CD4-positive, alpha-beta T cell (primary cell): ENCODE measurements around the gene FNDC3A. TPM values are rescaled to one million over a fixed set of nuclear protein-coding genes. Genes with fewer than 3 reads are reported as not detected.

Source experiments
- ATAC-seq: fragments of 200-7000 bp; cut with Tn5 transposase; one replicate; pipeline ENCODE4 v1.10.0; 2022; ENCODE audit warnings: mild to moderate bottlenecking; ENCODE audit not compliant: poor library complexity
- CTCF ChIA-PET: fragments of 350-600 bp; sonication (Branson Sonifier 250); formaldehyde crosslinking; loops from one replicate; lab custom pipeline; 2021; ENCODE audit warnings: antibody characterized with exemption, inconsistent platforms; lab: Charles Lee
- POLR2A ChIA-PET: fragments of 350-600 bp; sonication (Branson Sonifier 250); formaldehyde crosslinking; loops from one replicate; lab custom pipeline; 2021; ENCODE audit warnings: antibody characterized with exemption, inconsistent platforms; lab: Charles Lee
- DNase-seq, 14 experiments: peaks; one replicate each; pipeline ENCODE4 v3.0.0-alpha.2; 2013 to 2020; ENCODE audit warnings: mixed read lengths in 2 of 14
- H3K27ac ChIP-seq, 2 donors: one replicate each; pipeline versions ENCODE4 v1.5.1 to v1.7.0; 2013; ENCODE audit warnings: low read length in 2 of 2, low read depth in 1 of 2, mild to moderate bottlenecking in 1 of 2
- H3K27me3 ChIP-seq, 2 experiments: 1 replicate in 1 of 2; 2 replicates in 1 of 2; pipeline versions ENCODE4 v1.6.1 to v1.7.0; 2013; ENCODE audit warnings: low read length in 2 of 2, control low read depth in 1 of 2, mild to moderate bottlenecking in 1 of 2, moderate library complexity in 1 of 2; ENCODE audit not compliant: insufficient read depth in 2 of 2, control insufficient read depth in 1 of 2
- H3K36me3 ChIP-seq: one replicate; pipeline ENCODE4 v1.6.1; 2013; ENCODE audit warnings: low read length, control low read depth; ENCODE audit not compliant: insufficient read depth
- H3K4me1 ChIP-seq: one replicate; pipeline ENCODE4 v1.6.1; 2013; ENCODE audit warnings: low read length, control low read depth; ENCODE audit not compliant: insufficient read depth
- H3K4me3 ChIP-seq: one replicate; pipeline ENCODE4 v1.5.1; 2013; ENCODE audit warnings: mild to moderate bottlenecking, low read length, moderate library complexity
- H3K9me3 ChIP-seq, 2 experiments: 1 replicate in 1 of 2; 2 replicates in 1 of 2; pipeline versions ENCODE4 v1.6.1 to v1.7.0; 2013; ENCODE audit warnings: low read length in 2 of 2, mild to moderate bottlenecking in 2 of 2, control low read depth in 1 of 2, moderate library complexity in 1 of 2; ENCODE audit not compliant: control insufficient read depth in 1 of 2, insufficient read depth in 1 of 2
- H3K27ac Mint-ChIP-seq: one replicate; pipeline ENCODE4 v1.8.0; 2020; ENCODE audit warnings: mixed read lengths
- H3K27me3 Mint-ChIP-seq: one replicate; pipeline ENCODE4 v1.8.0; 2021; ENCODE audit warnings: mixed read lengths
- H3K36me3 Mint-ChIP-seq: one replicate; pipeline ENCODE4 v1.8.0; 2021; ENCODE audit warnings: low read depth, mixed read lengths
- H3K4me1 Mint-ChIP-seq: one replicate; pipeline ENCODE4 v1.8.0; 2021; ENCODE audit warnings: low read depth, mixed read lengths
- H3K4me3 Mint-ChIP-seq: one replicate; pipeline ENCODE4 v1.8.0; 2020; ENCODE audit warnings: mild to moderate bottlenecking, mixed read lengths
- H3K9me3 Mint-ChIP-seq: one replicate; pipeline ENCODE4 v1.8.0; 2020; ENCODE audit warnings: mixed read lengths
- intact Hi-C, 2 experiments: fragments of 100-400 bp; cut with DNase I in 1 of 2; cut with micrococcal nuclease in 1 of 2; formaldehyde crosslinking; loops; one replicate each; pipeline versions ENCODE4 v1.15.1 to v1.9.0; 2023 to 2025; cut with DNase I, micrococcal nuclease
- total RNA-seq, 174 experiments: library from RNA in 2 of 174; stranded (reverse) in 2 of 174; gene quantifications; one replicate each; pipeline ENCODE4 v1.2.3 and lab custom pipeline; 2021 to 2026
- TF ChIP-seq, protein P1 (sequence below): fragments of 200-600 bp; IDR thresholded peaks from one replicate; pipeline ENCODE4 v1.8.0; 2022; ENCODE audit warnings: antibody characterized with exemption, mild to moderate bottlenecking

The FNDC3A gene
- total RNA-seq, 2 experiments from 2014 or later, result 27.7 to 28.6 TPM

DNA sequence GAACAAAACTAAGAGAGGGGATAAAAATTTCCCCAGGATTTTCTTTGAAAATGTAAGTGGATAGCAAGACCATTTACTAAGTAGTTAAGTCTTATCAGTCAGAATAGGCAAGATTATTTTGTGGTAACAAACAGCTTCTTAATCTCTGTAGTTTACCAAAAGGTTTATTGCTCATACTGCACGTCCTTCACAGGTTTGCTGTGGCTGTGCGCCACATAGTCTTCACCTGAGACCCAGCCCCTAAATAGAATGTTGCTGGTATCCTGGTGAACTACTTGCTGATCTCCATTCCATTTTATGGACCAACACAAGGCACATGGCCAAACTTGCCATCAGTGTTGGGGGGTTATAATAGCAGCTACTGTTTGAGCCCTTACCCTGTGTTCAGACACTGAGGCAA is 44.6 kb downstream of the FNDC3A start:
- Mint-ChIP-seq H3K27ac (no peak overlapping the region), H3K9me3 (peaks cover 7% of the 10 kb centered on the region), H3K4me1 (no peaks in the 10 kb centered on the region), H3K4me3 (no peak overlapping the region), H3K36me3 (peaks cover 62% of the 10 kb centered on the region), H3K27me3 (no peaks in the 10 kb centered on the region)
- no peak overlapping the region for H3K27ac ChIP-seq
- no peak for DNase-seq
- H3K27me3 ChIP-seq, result no peaks in the 10 kb centered on the region
- H3K36me3 ChIP-seq, result no peaks in the 10 kb centered on the region
- POLR2A ChIA-PET, result no interaction called here
- TF ChIP-seq, protein P1, sequence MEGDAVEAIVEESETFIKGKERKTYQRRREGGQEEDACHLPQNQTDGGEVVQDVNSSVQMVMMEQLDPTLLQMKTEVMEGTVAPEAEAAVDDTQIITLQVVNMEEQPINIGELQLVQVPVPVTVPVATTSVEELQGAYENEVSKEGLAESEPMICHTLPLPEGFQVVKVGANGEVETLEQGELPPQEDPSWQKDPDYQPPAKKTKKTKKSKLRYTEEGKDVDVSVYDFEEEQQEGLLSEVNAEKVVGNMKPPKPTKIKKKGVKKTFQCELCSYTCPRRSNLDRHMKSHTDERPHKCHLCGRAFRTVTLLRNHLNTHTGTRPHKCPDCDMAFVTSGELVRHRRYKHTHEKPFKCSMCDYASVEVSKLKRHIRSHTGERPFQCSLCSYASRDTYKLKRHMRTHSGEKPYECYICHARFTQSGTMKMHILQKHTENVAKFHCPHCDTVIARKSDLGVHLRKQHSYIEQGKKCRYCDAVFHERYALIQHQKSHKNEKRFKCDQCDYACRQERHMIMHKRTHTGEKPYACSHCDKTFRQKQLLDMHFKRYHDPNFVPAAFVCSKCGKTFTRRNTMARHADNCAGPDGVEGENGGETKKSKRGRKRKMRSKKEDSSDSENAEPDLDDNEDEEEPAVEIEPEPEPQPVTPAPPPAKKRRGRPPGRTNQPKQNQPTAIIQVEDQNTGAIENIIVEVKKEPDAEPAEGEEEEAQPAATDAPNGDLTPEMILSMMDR, result no peak
- no peak for ATAC-seq
- intact Hi-C loops, result no loop called here
- H3K4me3 ChIP-seq, result no peak overlapping the region
- H3K9me3 ChIP-seq, result peaks cover 5 to 8% of the 10 kb centered on the region in 2 experiments
- H3K4me1 ChIP-seq, result no peaks in the 10 kb centered on the region
- CTCF ChIA-PET, result no interaction called here

DNA sequence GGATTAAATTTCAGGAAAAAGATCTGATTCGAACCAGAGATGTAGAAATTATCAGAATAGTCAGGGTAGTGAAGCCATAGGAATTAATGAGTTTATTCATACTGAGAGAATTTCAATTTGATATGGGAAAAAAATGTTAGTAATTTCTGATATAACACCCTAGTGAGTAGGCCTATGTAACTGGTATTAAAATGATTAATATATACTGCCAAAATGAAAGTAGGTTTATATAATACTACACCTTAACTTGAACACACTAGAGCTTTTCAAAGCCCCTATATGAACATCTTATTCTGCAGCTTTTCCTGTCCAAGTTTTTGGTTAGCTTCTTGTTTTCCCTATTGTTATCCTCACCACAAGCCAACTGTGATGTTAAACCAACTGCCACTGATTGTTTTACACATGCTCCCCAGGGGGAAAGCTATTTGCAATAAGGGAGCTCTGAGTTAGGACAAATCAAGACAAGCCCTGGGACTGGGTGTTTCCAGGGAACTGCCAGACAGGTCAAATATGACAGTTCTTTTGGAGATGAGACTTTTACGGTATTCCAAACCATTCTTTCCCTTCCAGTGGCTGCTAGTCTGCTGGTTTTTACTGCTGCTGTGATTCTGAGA is 45.3 kb downstream of the FNDC3A start:
- Histone ChIP-seq H3K36me3 (no peaks in the 10 kb centered on the region), H3K27ac (no peak overlapping the region), H3K4me1 (no peaks in the 10 kb centered on the region), H3K9me3 (peaks cover 5 to 8% of the 10 kb centered on the region in 2 experiments), H3K4me3 (no peak overlapping the region), H3K27me3 (no peaks in the 10 kb centered on the region)
- H3K27me3 Mint-ChIP-seq, result no peaks in the 10 kb centered on the region
- no peak overlapping the region for H3K4me3 Mint-ChIP-seq
- no peaks in the 10 kb centered on the region for H3K4me1 Mint-ChIP-seq
- DNase-seq (no peak), ATAC-seq (no peak)
- intact Hi-C loops, result no loop called here
- H3K9me3 Mint-ChIP-seq, result peaks cover 7% of the 10 kb centered on the region
- peaks cover 68% of the 10 kb centered on the region for H3K36me3 Mint-ChIP-seq
- POLR2A ChIA-PET, result no interaction called here
- no peak overlapping the region for H3K27ac Mint-ChIP-seq
- CTCF ChIA-PET, result no interaction called here
- TF ChIP-seq, protein P1, result no peak

DNA sequence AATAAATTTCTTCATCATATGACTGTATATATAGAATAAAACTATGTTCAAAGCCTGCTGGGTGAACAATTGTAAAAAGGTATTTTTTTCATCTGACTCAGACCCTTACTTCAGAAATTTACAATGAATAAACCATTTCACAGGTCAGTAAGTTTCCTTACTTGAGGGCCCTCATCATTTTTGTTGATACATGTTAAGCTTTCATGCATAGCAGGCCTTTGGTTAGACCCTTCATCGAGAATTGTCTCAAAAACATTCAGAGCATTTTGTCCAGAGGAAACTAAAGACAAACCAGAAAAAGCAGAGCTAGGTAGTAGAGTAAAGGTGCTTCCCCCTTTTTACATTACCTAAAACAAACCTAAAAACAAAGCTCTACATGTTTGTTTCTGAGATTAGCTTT is 46.2 kb downstream of the FNDC3A start:
- Mint-ChIP-seq H3K9me3 (peaks cover 7% of the 10 kb centered on the region), H3K4me1 (no peaks in the 10 kb centered on the region), H3K4me3 (no peak overlapping the region), H3K27ac (no peak overlapping the region), H3K36me3 (peaks cover 72% of the 10 kb centered on the region), H3K27me3 (no peaks in the 10 kb centered on the region)
- DNase-seq, result no peak
- Histone ChIP-seq H3K36me3 (no peaks in the 10 kb centered on the region), H3K4me3 (no peak overlapping the region), H3K27me3 (no peaks in the 10 kb centered on the region), H3K4me1 (no peaks in the 10 kb centered on the region), H3K9me3 (peaks cover 5 to 8% of the 10 kb centered on the region in 2 experiments), H3K27ac (no peak overlapping the region)
- CTCF ChIA-PET, result no interaction called here
- TF ChIP-seq, protein P1, result no peak
- POLR2A ChIA-PET, result no interaction called here
- intact Hi-C loops, result no loop called here
- ATAC-seq, result no peak
